Measurements from ENCODE around the gene PTPRK.

PTPRK gene

GRCh38 chr6:128239146-128239545, 281.3 kb downstream of the PTPRK start:
- ChIA-PET POLR2A (no interaction called here), CTCF (no interaction called here)
- DNase-seq (ENCODE audit: extremely low spot score) = no peak
- TF ChIP-seq L3MBTL2 (conservative IDR thresholded peaks at IDR 0.05) (no peak), LEF1 (IDR thresholded peaks at IDR 0.05; ENCODE audit: borderline replicate concordance) (no peak), SUZ12 (IDR thresholded peaks at IDR 0.05) (no peak), ZNF384 (IDR thresholded peaks at IDR 0.05) (no peak), SP1 (IDR thresholded peaks at IDR 0.05) (no peak), CTBP1 (IDR thresholded peaks at IDR 0.05; ENCODE audit: borderline replicate concordance) (no peak), HDGF (IDR thresholded peaks at IDR 0.05; ENCODE audit: borderline replicate concordance) (no peak), NFRKB (IDR thresholded peaks at IDR 0.05) (no peak), BHLHE40 (IDR thresholded peaks at IDR 0.05; ENCODE audit: borderline replicate concordance) (no peak), ARNT (IDR thresholded peaks at IDR 0.05) (no peak), FOXK2 (IDR thresholded peaks at IDR 0.05) (no peak), ELF4 (IDR thresholded peaks at IDR 0.05) (no peak)

DNA sequence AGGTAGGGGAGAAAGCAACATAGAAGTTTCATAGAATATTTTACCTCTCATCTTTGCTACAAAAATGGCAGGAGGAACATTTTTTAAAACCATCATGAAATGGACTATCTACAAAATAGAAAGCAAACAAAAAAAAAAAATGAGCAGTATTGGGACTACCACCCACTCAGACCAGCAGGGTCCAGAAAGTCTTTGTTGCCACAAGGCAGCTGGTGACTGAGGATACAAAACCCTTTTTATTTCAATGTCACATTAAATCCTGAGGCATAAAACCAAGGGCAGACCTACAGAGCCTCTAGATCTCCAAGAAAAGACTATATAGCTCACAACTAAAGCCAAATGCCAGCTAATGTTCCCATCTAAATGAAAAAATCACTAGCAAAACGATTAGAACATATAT, 282.2 kb downstream of the PTPRK start:
- DNase-seq (ENCODE audit: extremely low spot score) = no peak
- no peak for TF ChIP-seq FOXM1 (IDR thresholded peaks at IDR 0.05; ENCODE audit: borderline replicate concordance)
- no peak for TF ChIP-seq BHLHE40 (IDR thresholded peaks at IDR 0.05; ENCODE audit: borderline replicate concordance)
- TF ChIP-seq ZNF384 (IDR thresholded peaks at IDR 0.05) = no peak
- no peak for TF ChIP-seq LEF1 (IDR thresholded peaks at IDR 0.05; ENCODE audit: borderline replicate concordance)
- TF ChIP-seq NFRKB (IDR thresholded peaks at IDR 0.05) = no peak
- TF ChIP-seq CTBP1 (IDR thresholded peaks at IDR 0.05; ENCODE audit: borderline replicate concordance) = no peak
- no peak for TF ChIP-seq SUZ12 (IDR thresholded peaks at IDR 0.05)
- no peak for TF ChIP-seq TARDBP (IDR thresholded peaks at IDR 0.05)
- ChIA-PET CTCF (no interaction called here), POLR2A (no interaction called here)

GRCh38 chr6:128235556-128235955, 284.8 kb downstream of the PTPRK start:
- POLR2A ChIA-PET = no interaction called here
- DNase-seq (ENCODE audit: extremely low spot score) = no peak
- CTCF ChIA-PET = no interaction called here
- TF ChIP-seq BHLHE40 (IDR thresholded peaks at IDR 0.05; ENCODE audit: borderline replicate concordance) = no peak
- TF ChIP-seq FOXM1 (IDR thresholded peaks at IDR 0.05; ENCODE audit: borderline replicate concordance) = no peak
- no peak for TF ChIP-seq NFRKB (IDR thresholded peaks at IDR 0.05)
- no peak for TF ChIP-seq L3MBTL2 (conservative IDR thresholded peaks at IDR 0.05)
- no peak for TF ChIP-seq SUZ12 (IDR thresholded peaks at IDR 0.05)
- no peak for TF ChIP-seq HDGF (IDR thresholded peaks at IDR 0.05; ENCODE audit: borderline replicate concordance)
- no peak for TF ChIP-seq FOXA1 (IDR thresholded peaks at IDR 0.05)
- TF ChIP-seq LEF1 (IDR thresholded peaks at IDR 0.05; ENCODE audit: borderline replicate concordance) = no peak
- no peak for TF ChIP-seq CTBP1 (IDR thresholded peaks at IDR 0.05; ENCODE audit: borderline replicate concordance)
- TF ChIP-seq, protein P1, sequence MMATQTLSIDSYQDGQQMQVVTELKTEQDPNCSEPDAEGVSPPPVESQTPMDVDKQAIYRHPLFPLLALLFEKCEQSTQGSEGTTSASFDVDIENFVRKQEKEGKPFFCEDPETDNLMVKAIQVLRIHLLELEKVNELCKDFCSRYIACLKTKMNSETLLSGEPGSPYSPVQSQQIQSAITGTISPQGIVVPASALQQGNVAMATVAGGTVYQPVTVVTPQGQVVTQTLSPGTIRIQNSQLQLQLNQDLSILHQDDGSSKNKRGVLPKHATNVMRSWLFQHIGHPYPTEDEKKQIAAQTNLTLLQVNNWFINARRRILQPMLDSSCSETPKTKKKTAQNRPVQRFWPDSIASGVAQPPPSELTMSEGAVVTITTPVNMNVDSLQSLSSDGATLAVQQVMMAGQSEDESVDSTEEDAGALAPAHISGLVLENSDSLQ (IDR thresholded peaks at IDR 0.05) = no peak

- TF ChIP-seq CTBP1 (IDR thresholded peaks at IDR 0.05; ENCODE audit: borderline replicate concordance) (no peak), LEF1 (IDR thresholded peaks at IDR 0.05; ENCODE audit: borderline replicate concordance) (no peak), SP1 (IDR thresholded peaks at IDR 0.05) (no peak), TARDBP (IDR thresholded peaks at IDR 0.05) (no peak), ELF4 (IDR thresholded peaks at IDR 0.05) (no peak), FOXA1 (IDR thresholded peaks at IDR 0.05) (no peak), ARNT (IDR thresholded peaks at IDR 0.05) (no peak), HDGF (IDR thresholded peaks at IDR 0.05; ENCODE audit: borderline replicate concordance) (no peak), NFRKB (IDR thresholded peaks at IDR 0.05) (no peak), L3MBTL2 (conservative IDR thresholded peaks at IDR 0.05) (no peak), ZNF384 (IDR thresholded peaks at IDR 0.05) (no peak), FOXK2 (IDR thresholded peaks at IDR 0.05) (no peak)
- TF ChIP-seq, protein P1 (IDR thresholded peaks at IDR 0.05) = no peak
- DNase-seq (ENCODE audit: extremely low spot score) = no peak
- ChIA-PET POLR2A (no interaction called here), CTCF (no interaction called here)
Measured at GRCh38 chr6:128233531-128233930, 286.9 kb downstream of the PTPRK start.

DNA sequence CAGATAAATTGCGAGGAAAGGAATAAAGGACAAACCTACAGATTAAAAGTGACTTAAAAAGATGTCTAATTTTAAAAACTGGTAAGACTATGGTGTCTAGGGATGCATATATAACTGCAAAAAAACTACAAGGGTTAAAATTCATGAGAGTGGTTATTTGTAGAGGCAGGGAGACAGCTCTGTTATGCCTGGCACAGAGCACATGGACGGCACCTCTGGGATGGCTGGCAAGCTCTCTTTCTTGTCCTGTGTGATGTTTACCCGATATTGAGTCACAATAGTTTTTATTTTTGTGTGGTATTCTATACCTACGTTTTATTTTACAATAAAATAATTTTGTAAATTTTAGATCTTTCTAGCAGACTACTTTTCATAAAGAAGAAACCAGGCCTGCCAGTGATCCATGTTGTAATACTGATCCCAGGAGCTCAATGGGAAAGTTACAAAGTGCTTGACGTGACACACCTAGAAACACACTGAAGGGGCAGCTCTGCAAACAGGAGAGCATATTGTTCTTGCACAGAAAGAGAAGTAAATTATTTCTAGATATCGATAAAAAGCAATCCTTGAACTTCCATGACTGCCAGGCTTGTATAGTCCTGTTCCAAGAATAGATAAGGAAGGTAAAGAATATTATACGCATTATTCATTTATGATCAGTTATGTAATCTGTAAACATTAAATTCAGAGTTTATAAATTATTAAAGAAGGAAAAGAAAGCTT, 290.0 kb downstream of the PTPRK start:
- POLR2A ChIA-PET = no interaction called here
- TF ChIP-seq CTBP1 (IDR thresholded peaks at IDR 0.05; ENCODE audit: borderline replicate concordance) = no peak
- TF ChIP-seq TARDBP (IDR thresholded peaks at IDR 0.05) = no peak
- TF ChIP-seq ARNT (IDR thresholded peaks at IDR 0.05) = no peak
- TF ChIP-seq NFRKB (IDR thresholded peaks at IDR 0.05) = no peak
- TF ChIP-seq L3MBTL2 (conservative IDR thresholded peaks at IDR 0.05) = no peak
- TF ChIP-seq FOXK2 (IDR thresholded peaks at IDR 0.05) = no peak
- TF ChIP-seq SP1 (IDR thresholded peaks at IDR 0.05) = no peak
- no peak for TF ChIP-seq FOXA1 (IDR thresholded peaks at IDR 0.05)
- no peak for TF ChIP-seq ELF4 (IDR thresholded peaks at IDR 0.05)
- CTCF ChIA-PET = no interaction called here
- no peak for DNase-seq (ENCODE audit: extremely low spot score)

GRCh38 chr6:128225612-128226011, 294.8 kb downstream of the PTPRK start:
- CTCF ChIA-PET = no interaction called here
- no peak for DNase-seq (ENCODE audit: extremely low spot score)
- TF ChIP-seq CTBP1 (IDR thresholded peaks at IDR 0.05; ENCODE audit: borderline replicate concordance) (no peak), ARNT (IDR thresholded peaks at IDR 0.05) (no peak)
- POLR2A ChIA-PET = no interaction called here

DNA sequence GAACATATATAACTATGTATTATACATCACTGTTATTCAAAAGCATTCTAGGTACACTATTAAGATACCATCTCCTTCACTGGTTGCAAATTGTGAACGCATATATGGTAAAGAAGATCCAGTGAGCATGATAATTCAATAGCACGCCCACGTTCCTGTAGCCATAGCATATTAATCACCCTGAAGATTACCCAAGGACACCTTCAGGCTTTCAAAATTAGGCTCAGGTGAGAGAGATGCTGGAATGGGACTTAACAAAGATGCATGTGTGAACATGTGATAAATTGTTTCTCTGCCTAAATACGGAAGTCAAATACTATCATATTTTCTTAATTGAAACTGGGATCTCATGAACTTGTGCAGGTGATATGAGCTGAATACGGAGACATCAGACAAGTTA, 303.5 kb downstream of the PTPRK start:
- CTCF ChIA-PET = no interaction called here
- no peak for TF ChIP-seq FOXM1 (IDR thresholded peaks at IDR 0.05; ENCODE audit: borderline replicate concordance)
- TF ChIP-seq L3MBTL2 (conservative IDR thresholded peaks at IDR 0.05) = no peak
- TF ChIP-seq FOXA1 (IDR thresholded peaks at IDR 0.05) = no peak
- no peak for TF ChIP-seq BHLHE40 (IDR thresholded peaks at IDR 0.05; ENCODE audit: borderline replicate concordance)
- TF ChIP-seq TARDBP (IDR thresholded peaks at IDR 0.05) = no peak
- no peak for TF ChIP-seq ELF4 (IDR thresholded peaks at IDR 0.05)
- no peak for TF ChIP-seq ARNT (IDR thresholded peaks at IDR 0.05)
- TF ChIP-seq, protein P1 (IDR thresholded peaks at IDR 0.05) = no peak
- no peak for TF ChIP-seq SUZ12 (IDR thresholded peaks at IDR 0.05)
- TF ChIP-seq SP1 (IDR thresholded peaks at IDR 0.05) = no peak
- TF ChIP-seq HDGF (IDR thresholded peaks at IDR 0.05; ENCODE audit: borderline replicate concordance) = no peak
- no peak for TF ChIP-seq NFRKB (IDR thresholded peaks at IDR 0.05)
- TF ChIP-seq CTBP1 (IDR thresholded peaks at IDR 0.05; ENCODE audit: borderline replicate concordance) = no peak
- TF ChIP-seq LEF1 (IDR thresholded peaks at IDR 0.05; ENCODE audit: borderline replicate concordance) = no peak
- no peak for TF ChIP-seq ZNF384 (IDR thresholded peaks at IDR 0.05)
- no peak for TF ChIP-seq FOXK2 (IDR thresholded peaks at IDR 0.05)
- POLR2A ChIA-PET = no interaction called here
- no peak for DNase-seq (ENCODE audit: extremely low spot score)

Measured in HEK293T (cell line).